ENCODE measurements around the gene HDAC4. TPM values are rescaled to one million over a fixed set of nuclear protein-coding genes. Genes with fewer than 3 reads are reported as not detected.

HDAC4 gene
- total RNA-seq, 1 experiment from 2014 or later = 32.0 TPM

DNA sequence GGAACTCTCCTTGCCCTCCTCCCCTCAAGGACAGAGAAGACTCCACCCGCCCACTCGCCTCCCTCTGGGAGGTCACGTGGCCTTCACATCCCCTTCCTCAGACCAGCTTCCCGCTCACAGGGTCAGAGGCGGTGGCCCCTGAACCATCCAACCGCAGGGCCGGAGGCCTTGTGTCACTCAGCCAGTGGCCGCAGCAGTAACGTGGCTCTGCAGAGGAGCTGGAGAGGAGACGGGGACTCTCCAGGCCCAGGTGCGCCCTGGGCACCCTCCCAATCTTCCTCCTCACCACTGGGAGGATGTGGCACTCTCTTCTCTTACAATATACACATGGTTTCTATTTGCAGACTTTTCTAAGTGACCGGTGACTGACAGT is 391.2 kb downstream of the HDAC4 start:
- Histone ChIP-seq H2BK5ac (ENCODE audit: insufficient read length, low read length) (no peak overlapping the region), H3K18ac (ENCODE audit: insufficient read length, low read depth, low read length) (no peak overlapping the region), H2BK20ac (ENCODE audit: low read depth, low read length, poor library complexity, severe bottlenecking) (no peak overlapping the region), H4K5ac (ENCODE audit: insufficient read length, low read depth, low read length) (no peak overlapping the region), H2BK12ac (ENCODE audit: insufficient read length, low read depth, low read length) (no peak overlapping the region), H3K9me3 (ENCODE audit: control insufficient read depth, low read depth, low read length) (no peaks in the 10 kb centered on the region), H2AK5ac (ENCODE audit: insufficient read length, low read length) (no peak overlapping the region), H3K27ac (ENCODE audit: insufficient read length, low read depth, low read length) (no peak overlapping the region), H3K9ac (ENCODE audit: extremely low read depth, insufficient read length, low read length) (no peak overlapping the region), H3K14ac (ENCODE audit: insufficient read depth, low read length) (no peak overlapping the region), H3T11ph (ENCODE audit: low read length) (no peak overlapping the region), H3K23me2 (ENCODE audit: insufficient read length, low read depth, low read length, poor library complexity, severe bottlenecking) (no peaks in the 10 kb centered on the region), H4K8ac (replicated peaks; ENCODE audit: insufficient read length, low read depth, low read length) (no peak overlapping the region), H3K4ac (ENCODE audit: low read depth, low read length) (no peak overlapping the region), H3K4me1 (ENCODE audit: insufficient read depth, low read length) (no peaks in the 10 kb centered on the region), H2AFZ (ENCODE audit: low read length) (no peak overlapping the region), H3K4me2 (ENCODE audit: insufficient read depth, insufficient read length, low read length) (no peak overlapping the region), H3K79me1 (ENCODE audit: insufficient read depth, low read depth, low read length, poor library complexity, severe bottlenecking) (no peaks in the 10 kb centered on the region), H3K56ac (ENCODE audit: insufficient read length, low read depth, low read length) (no peak overlapping the region), H4K20me1 (ENCODE audit: control insufficient read depth, insufficient read depth, insufficient read length) (no peaks in the 10 kb centered on the region), H3K79me2 (ENCODE audit: insufficient read depth, low read length) (0 out of 2 replicates have a peak, but pooled peaks cover 1% of the 10 kb centered on the region), H3K27me3 (ENCODE audit: insufficient read depth, low read length) (no peaks in the 10 kb centered on the region), H4K91ac (ENCODE audit: insufficient read length, low read depth, low read length) (no peak overlapping the region), H2BK120ac (ENCODE audit: low read depth, low read length, poor library complexity, severe bottlenecking) (no peak overlapping the region), H3K23ac (ENCODE audit: insufficient read length, low read depth, low read length) (no peak overlapping the region), H2BK15ac (ENCODE audit: low read depth, low read length) (no peak overlapping the region)
- H3K36me3 Mint-ChIP-seq (ENCODE audit: insufficient read depth in 1 of 3, low read depth in 3 of 3) = no peaks in the 10 kb centered on the region
- no peak overlapping the region for H3K4me3 Mint-ChIP-seq
- H3K27me3 Mint-ChIP-seq (ENCODE audit: low read depth) = peaks cover 33% of the 10 kb centered on the region
- TF ChIP-seq, protein P1, sequence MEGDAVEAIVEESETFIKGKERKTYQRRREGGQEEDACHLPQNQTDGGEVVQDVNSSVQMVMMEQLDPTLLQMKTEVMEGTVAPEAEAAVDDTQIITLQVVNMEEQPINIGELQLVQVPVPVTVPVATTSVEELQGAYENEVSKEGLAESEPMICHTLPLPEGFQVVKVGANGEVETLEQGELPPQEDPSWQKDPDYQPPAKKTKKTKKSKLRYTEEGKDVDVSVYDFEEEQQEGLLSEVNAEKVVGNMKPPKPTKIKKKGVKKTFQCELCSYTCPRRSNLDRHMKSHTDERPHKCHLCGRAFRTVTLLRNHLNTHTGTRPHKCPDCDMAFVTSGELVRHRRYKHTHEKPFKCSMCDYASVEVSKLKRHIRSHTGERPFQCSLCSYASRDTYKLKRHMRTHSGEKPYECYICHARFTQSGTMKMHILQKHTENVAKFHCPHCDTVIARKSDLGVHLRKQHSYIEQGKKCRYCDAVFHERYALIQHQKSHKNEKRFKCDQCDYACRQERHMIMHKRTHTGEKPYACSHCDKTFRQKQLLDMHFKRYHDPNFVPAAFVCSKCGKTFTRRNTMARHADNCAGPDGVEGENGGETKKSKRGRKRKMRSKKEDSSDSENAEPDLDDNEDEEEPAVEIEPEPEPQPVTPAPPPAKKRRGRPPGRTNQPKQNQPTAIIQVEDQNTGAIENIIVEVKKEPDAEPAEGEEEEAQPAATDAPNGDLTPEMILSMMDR (conservative IDR thresholded peaks at IDR 0.05) = no peak
- no peak overlapping the region for H3K27ac Mint-ChIP-seq
- no peaks in the 10 kb centered on the region for H3K9me3 Mint-ChIP-seq
- no CpG with 5 or more reads among the region's 12 CpGs for WGBS (ENCODE audit: extremely low coverage, insufficient read length, low lambda C conversion rate)
- peaks cover 13% of the 10 kb centered on the region in 2 experiments for H3K4me1 Mint-ChIP-seq
- DNase-seq = peak; percentile 62
